ENCODE measurements around the gene DCAF10. TPM values are rescaled to one million over a fixed set of nuclear protein-coding genes. Genes with fewer than 3 reads are reported as not detected.
A peak's percentile ranks its signal among the peaks of the same experiment; 100 is the strongest.
"Not testable (repeated sequence)": the region's sequence is repeated elsewhere in the genome, so short reads cannot be mapped to it uniquely, and the experiment has no call there.

Gene DCAF10, protein sequence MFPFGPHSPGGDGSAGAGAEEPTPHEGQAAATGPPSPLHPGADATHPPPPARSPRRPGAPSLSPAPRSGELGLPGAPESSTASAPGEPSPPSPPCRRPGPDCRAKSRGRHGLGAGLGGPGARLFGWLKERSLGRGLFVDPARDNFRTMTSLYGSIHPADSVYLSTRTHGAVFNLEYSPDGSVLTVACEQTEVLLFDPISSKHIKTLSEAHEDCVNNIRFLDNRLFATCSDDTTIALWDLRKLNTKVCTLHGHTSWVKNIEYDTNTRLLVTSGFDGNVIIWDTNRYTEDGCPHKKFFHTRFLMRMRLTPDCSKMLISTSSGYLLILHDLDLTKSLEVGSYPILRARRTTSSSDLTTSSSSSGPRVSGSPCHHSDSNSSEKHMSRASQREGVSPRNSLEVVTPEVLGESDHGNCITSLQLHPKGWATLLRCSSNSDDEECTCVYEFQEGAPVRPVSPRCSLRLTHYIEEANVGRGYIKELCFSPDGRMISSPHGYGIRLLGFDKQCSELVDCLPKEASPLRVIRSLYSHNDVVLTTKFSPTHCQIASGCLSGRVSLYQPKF
- 8.3 and 17.8 TPM in 2 replicates for total RNA-seq

- no peak for DNase-seq (ENCODE audit: low read depth)
- TF ChIP-seq CTCF (conservative IDR thresholded peaks at IDR 0.05; ENCODE audit: low read depth, low read length): no peak
- peak within 1 kb of the TSS; percentile 75 for H3K4me3 ChIP-seq (ENCODE audit: low read depth, low read length)
These were observed at the start of gene DCAF10 for GRCh38 chr9:37800631-37801286. TSS of gene DCAF10 (plus strand) at chr9:37800797. CDS start at chr9:37800867, 70 bp downstream.

GRCh38 chr9:37751186-37751585 is 49.4 kb upstream of the DCAF10 start:
- DNase-seq (ENCODE audit: low read depth): no peak
- H3K4me3 ChIP-seq (ENCODE audit: low read depth, low read length): no peak overlapping the region
- no peak for TF ChIP-seq CTCF (conservative IDR thresholded peaks at IDR 0.05; ENCODE audit: low read depth, low read length)

DNA sequence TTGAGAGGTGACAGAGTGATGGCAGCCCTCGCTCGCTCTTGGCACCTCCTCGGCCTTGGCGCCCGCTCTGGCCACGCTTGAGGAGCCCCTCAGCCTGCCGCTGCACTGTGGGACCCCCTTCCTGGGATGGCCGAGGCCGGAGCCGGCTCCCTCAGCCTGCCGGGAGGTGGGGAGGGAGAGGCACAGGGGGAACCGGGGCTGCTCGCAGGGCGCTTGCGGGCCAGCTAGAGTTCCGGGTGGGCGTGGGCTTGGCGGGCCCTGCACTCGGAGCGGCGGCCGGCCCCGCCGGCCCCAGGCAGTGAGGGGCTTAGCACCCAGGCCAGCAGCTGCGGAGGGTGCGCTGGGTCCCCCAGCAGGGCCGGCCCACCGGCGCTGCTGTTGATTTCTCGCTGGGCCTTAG is 48.9 kb upstream of the DCAF10 start:
- not testable (repeated sequence) for DNase-seq (ENCODE audit: low read depth)

GRCh38 chr9:37752112-37752511 is 48.5 kb upstream of the DCAF10 start:
- not testable (repeated sequence) for H3K4me3 ChIP-seq (ENCODE audit: low read depth, low read length); DNase-seq (ENCODE audit: low read depth)

More for the DNA sequence above, 48.9 kb upstream of the DCAF10 start:
- H3K4me3 ChIP-seq (ENCODE audit: low read depth, low read length): not testable (repeated sequence)

GRCh38 chr9:37752642-37753488 is 47.7 kb upstream of the DCAF10 start:
- peak overlapping the region; percentile 96 for H3K4me3 ChIP-seq (ENCODE audit: low read depth, low read length)
- no peak for DNase-seq (ENCODE audit: low read depth)
- no peak for TF ChIP-seq CTCF (conservative IDR thresholded peaks at IDR 0.05; ENCODE audit: low read depth, low read length)

DNA sequence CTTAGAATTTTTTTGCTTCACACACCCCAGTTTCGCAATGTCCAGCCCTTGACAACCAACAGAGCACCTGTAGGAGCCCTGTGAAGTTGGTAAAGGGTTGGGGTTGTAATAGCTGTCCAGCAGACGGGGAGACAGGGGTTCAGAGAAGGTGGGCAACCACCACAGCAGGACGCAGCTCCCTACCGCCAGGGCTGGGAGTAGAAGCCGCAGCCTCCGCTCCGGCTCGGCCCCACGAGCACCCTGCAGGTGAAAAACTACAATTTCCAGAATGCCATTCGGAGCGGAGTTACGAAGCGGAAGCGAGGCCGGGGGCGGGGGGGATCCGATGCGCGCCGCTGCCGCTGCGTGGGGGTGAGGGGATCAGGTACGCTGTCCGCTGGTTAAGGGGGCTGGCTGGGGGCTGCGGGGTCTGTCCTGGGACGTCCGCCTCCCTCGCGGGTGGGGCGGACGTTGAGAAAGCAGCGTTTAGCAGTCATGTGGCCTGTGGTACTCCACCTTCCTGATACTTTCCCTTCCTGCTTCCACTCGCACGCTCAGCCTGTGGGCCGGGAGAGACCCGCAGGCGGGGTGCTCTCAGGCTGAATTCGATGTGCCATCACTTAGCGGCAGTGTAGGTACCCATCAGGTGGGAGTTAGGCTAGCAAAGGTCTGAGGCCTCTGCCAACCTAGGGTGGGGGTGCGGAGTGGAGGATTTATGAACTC is 47.0 kb upstream of the DCAF10 start, which contains the start of gene TRMT10B:
Gene TRMT10B, plus strand, starts transcription at position 317 of the 702 bp plus-strand sequence. CDS start 8,127 bp downstream, outside the sequence.
- peak; percentile 2 for TF ChIP-seq CTCF (conservative IDR thresholded peaks at IDR 0.05; ENCODE audit: low read depth, low read length)
- DNase-seq (ENCODE audit: low read depth): no peak
- H3K4me3 ChIP-seq (ENCODE audit: low read depth, low read length): peak within 1 kb of the TSS; percentile 96

GRCh38 chr9:37758747-37759146 is 41.9 kb upstream of the DCAF10 start:
- no peak for DNase-seq (ENCODE audit: low read depth)
- no peak for TF ChIP-seq CTCF (conservative IDR thresholded peaks at IDR 0.05; ENCODE audit: low read depth, low read length)
- no peak overlapping the region for H3K4me3 ChIP-seq (ENCODE audit: low read depth, low read length)

Data from epithelial cell of proximal tubule (primary cell).